ENCODE data around the gene MAD1L1.

DNA sequence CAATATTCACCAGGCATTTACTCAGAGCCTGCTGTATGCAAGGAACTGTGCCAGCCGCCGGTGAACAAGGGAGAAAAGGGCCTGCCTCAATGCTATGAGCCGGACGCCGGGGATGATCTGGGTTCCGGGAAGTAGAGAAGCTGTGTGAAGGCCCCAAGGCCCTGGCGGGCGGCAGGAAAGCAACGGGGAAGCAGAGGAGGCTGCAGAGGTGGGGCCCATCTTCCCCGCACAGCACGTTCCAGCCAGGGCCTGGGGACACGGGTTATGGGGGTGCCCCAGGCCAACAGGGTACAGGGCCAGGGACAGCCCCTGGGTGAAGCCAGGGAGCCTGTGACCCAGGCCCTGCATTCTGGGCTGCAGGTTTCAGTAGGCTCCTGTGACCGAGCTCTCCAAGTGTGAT lies 179.3 kb downstream of the MAD1L1 start:
- no peak for TF ChIP-seq BCL3 (CRISPR knock-in tag; IDR thresholded peaks at IDR 0.05)
- no peak for TF ChIP-seq POLR2A (IDR thresholded peaks at IDR 0.05; ENCODE audit: insufficient read depth in 1 of 2, low read depth in 2 of 2, low read length in 2 of 2)
- no peak for TF ChIP-seq SMC3 (IDR thresholded peaks at IDR 0.05; ENCODE audit: low read length)
- TF ChIP-seq ZNF552 (CRISPR knock-in tag; IDR thresholded peaks at IDR 0.05; ENCODE audit: borderline replicate concordance): no peak
- no peak for TF ChIP-seq HCFC1 (IDR thresholded peaks at IDR 0.05; ENCODE audit: low read depth, low read length)
- TF ChIP-seq CTCF (CRISPR knock-in tag; IDR thresholded peaks at IDR 0.05): no peak
- TF ChIP-seq, protein P1, sequence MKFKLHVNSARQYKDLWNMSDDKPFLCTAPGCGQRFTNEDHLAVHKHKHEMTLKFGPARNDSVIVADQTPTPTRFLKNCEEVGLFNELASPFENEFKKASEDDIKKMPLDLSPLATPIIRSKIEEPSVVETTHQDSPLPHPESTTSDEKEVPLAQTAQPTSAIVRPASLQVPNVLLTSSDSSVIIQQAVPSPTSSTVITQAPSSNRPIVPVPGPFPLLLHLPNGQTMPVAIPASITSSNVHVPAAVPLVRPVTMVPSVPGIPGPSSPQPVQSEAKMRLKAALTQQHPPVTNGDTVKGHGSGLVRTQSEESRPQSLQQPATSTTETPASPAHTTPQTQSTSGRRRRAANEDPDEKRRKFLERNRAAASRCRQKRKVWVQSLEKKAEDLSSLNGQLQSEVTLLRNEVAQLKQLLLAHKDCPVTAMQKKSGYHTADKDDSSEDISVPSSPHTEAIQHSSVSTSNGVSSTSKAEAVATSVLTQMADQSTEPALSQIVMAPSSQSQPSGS (CRISPR knock-in tag; IDR thresholded peaks at IDR 0.05): no peak
- no peak for TF ChIP-seq ARNT (IDR thresholded peaks at IDR 0.05)
- TF ChIP-seq MATR3 (CRISPR knock-in tag; IDR thresholded peaks at IDR 0.05): no peak
- TF ChIP-seq, protein P2, sequence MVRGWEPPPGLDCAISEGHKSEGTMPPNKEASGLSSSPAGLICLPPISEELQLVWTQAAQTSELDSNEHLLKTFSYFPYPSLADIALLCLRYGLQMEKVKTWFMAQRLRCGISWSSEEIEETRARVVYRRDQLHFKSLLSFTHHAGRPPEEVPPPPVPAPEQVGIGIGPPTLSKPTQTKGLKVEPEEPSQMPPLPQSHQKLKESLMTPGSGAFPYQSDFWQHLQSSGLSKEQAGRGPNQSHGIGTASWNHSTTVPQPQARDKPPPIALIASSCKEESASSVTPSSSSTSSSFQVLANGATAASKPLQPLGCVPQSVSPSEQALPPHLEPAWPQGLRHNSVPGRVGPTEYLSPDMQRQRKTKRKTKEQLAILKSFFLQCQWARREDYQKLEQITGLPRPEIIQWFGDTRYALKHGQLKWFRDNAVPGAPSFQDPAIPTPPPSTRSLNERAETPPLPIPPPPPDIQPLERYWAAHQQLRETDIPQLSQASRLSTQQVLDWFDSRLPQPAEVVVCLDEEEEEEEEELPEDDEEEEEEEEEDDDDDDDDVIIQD (CRISPR knock-in tag; IDR thresholded peaks at IDR 0.05; ENCODE audit: low read depth): no peak
- TF ChIP-seq ZNF501 (CRISPR knock-in tag; IDR thresholded peaks at IDR 0.05): no peak
- no peak for TF ChIP-seq FOXJ3 (CRISPR knock-in tag; IDR thresholded peaks at IDR 0.05; ENCODE audit: borderline replicate concordance)
- TF ChIP-seq BRCA1 (CRISPR knock-in tag; IDR thresholded peaks at IDR 0.05): no peak

All from HepG2 (cell line).